ENCODE measurements around the gene ZNF780A. TPM values are rescaled to one million over a fixed set of nuclear protein-coding genes. Genes with fewer than 3 reads are reported as not detected.

ZNF780A gene
- total and polyA plus RNA-seq, 2 experiments from 2014 or later = 12.3 to 15.0 TPM

- TF ChIP-seq CTCF (conservative IDR thresholded peaks at IDR 0.05; ENCODE audit: low read depth in 2 of 2) (no peak), JUNB (IDR thresholded peaks at IDR 0.05; ENCODE audit: unreplicated experiment) (no peak), ZNF462 (CRISPR knock-in tag; IDR thresholded peaks at IDR 0.05) (no peak), ZNF114 (CRISPR knock-in tag; IDR thresholded peaks at IDR 0.05) (no peak)
Measured at GRCh38 chr19:40110570-40110969, 19.8 kb upstream of the ZNF780A start (continued).

GRCh38 chr19:40104754-40105153 lies 14.0 kb upstream of the ZNF780A start:
- Mint-ChIP-seq H3K27me3 (ENCODE audit: insufficient read depth, low read depth, poor library complexity) (no peaks in the 10 kb centered on the region), H3K9me3 (peaks cover 14% of the 10 kb centered on the region), H3K27ac (no peak overlapping the region), H3K36me3 (ENCODE audit: low read depth) (no peaks in the 10 kb centered on the region), H3K4me3 (no peak overlapping the region), H3K4me1 (no peaks in the 10 kb centered on the region)
- DNase-seq (ENCODE audit: low spot score) = no peak
- Histone ChIP-seq H3F3A (replicated peaks; ENCODE audit: low read depth) (no peaks in the 10 kb centered on the region), H3K36me3 (ENCODE audit: insufficient read depth) (no peaks in the 10 kb centered on the region), H3K4me1 (ENCODE audit: insufficient read depth) (no peaks in the 10 kb centered on the region), H3K4me3 (no peak overlapping the region), H2AFZ (no peak overlapping the region), H4K20me1 (replicated peaks; ENCODE audit: insufficient read depth) (no peaks in the 10 kb centered on the region), H3K4me2 (no peak overlapping the region), H3K9me2 (ENCODE audit: insufficient read depth) (peaks cover 2% of the 10 kb centered on the region), H3K79me2 (replicated peaks; ENCODE audit: insufficient read depth) (no peaks in the 10 kb centered on the region), H3K27me3 (ENCODE audit: insufficient read depth) (no peaks in the 10 kb centered on the region), H3K27ac (ENCODE audit: low read depth) (no peak overlapping the region)
- no peak for ATAC-seq
- TF ChIP-seq EZH2phosphoT487 (IDR thresholded peaks at IDR 0.05; ENCODE audit: unreplicated experiment) (no peak), CREB1 (CRISPR knock-in tag; IDR thresholded peaks at IDR 0.05; ENCODE audit: low read depth) (no peak), ETS1 (IDR thresholded peaks at IDR 0.05) (no peak), JUNB (IDR thresholded peaks at IDR 0.05; ENCODE audit: unreplicated experiment) (no peak), NANOG (IDR thresholded peaks at IDR 0.05; ENCODE audit: borderline replicate concordance) (no peak), ZNF331 (CRISPR knock-in tag; IDR thresholded peaks at IDR 0.05; ENCODE audit: low read depth) (no peak), REST (IDR thresholded peaks at IDR 0.05; ENCODE audit: unreplicated experiment) (no peak), POLR2AphosphoS5 (IDR thresholded peaks at IDR 0.05; ENCODE audit: low read depth) (no peak)
